AG04449 (cell line): Measurements from ENCODE around the gene RNASE12.

Experiments used
- CTCF ChIA-PET: fragments of 350-600 bp; formaldehyde crosslinking; extraction: SDS; loops from one replicate; lab custom pipeline; 2021; ENCODE audit warnings: antibody characterized with exemption; lab: Yijun Ruan, JAX
- POLR2A ChIA-PET: fragments of 400-600, 350-600 bp; formaldehyde crosslinking; extraction: SDS; loops from one replicate; lab custom pipeline; 2020; ENCODE audit warnings: antibody characterized with exemption, inconsistent platforms; lab: Yijun Ruan, JAX
- DNase-seq: peaks from one replicate; pipeline ENCODE4 v3.0.0-alpha.2; 2010; ENCODE audit warnings: low read depth, low spot score
- H3K4me3 ChIP-seq: 2 replicates; pipeline ENCODE4 v1.5.1; 2011; ENCODE audit warnings: low read depth, mild to moderate bottlenecking, control low read depth, low read length
- CTCF ChIP-seq: IDR thresholded peaks from one replicate; pipeline ENCODE4 v1.5.1; 2011; ENCODE audit warnings: mild to moderate bottlenecking, moderate library complexity, low read length, control low read depth, inconsistent platforms; ENCODE audit not compliant: insufficient read depth; ENCODE audit errors: missing control alignments

RNASE12 gene

GRCh38 chr14:20563971-20564370 lies 27.2 kb downstream of the RNASE12 start:
- DNase-seq: no peak
- POLR2A ChIA-PET: no interaction called here
- TF ChIP-seq CTCF: no peak
- CTCF ChIA-PET: interaction anchor here (1.1 kb wide), 1 partner anchor 13 kb away, joined by 3 read pairs; no protein-coding TSS in a partner anchor
- no peak overlapping the region for H3K4me3 ChIP-seq

GRCh38 chr14:20560961-20561360 lies 30.2 kb downstream of the RNASE12 start, which contains the start of gene RNASE9:
RNASE9 (minus strand) TSS chr14:20561047.
- no peak for TF ChIP-seq CTCF
- no peak for DNase-seq
- H3K4me3 ChIP-seq: no peak within 1 kb of the TSS
- POLR2A ChIA-PET: no interaction called here
- CTCF ChIA-PET: interaction anchor here (1.3 kb wide), 1 partner anchor 145 kb away, joined by 3 read pairs; no protein-coding TSS in a partner anchor

- POLR2A ChIA-PET: no interaction called here
- H3K4me3 ChIP-seq: no peak overlapping the region
- no peak for DNase-seq
- CTCF ChIA-PET: no interaction called here
- no peak for TF ChIP-seq CTCF
Measured at GRCh38 chr14:20559461-20559904, 31.7 kb downstream of the RNASE12 start.

GRCh38 chr14:20557212-20557542 lies 34.0 kb downstream of the RNASE12 start:
- no peak overlapping the region for H3K4me3 ChIP-seq
- POLR2A ChIA-PET: no interaction called here
- DNase-seq: no peak
- TF ChIP-seq CTCF: no peak
- CTCF ChIA-PET: no interaction called here

GRCh38 chr14:20556500-20557211 lies 34.5 kb downstream of the RNASE12 start:
- ChIA-PET POLR2A (no interaction called here), CTCF (no interaction called here)
- no peak for TF ChIP-seq CTCF
- no peak for DNase-seq
- no peak overlapping the region for H3K4me3 ChIP-seq

GRCh38 chr14:20555845-20556244 lies 35.3 kb downstream of the RNASE12 start:
- TF ChIP-seq CTCF: no peak
- no peak overlapping the region for H3K4me3 ChIP-seq
- POLR2A ChIA-PET: no interaction called here
- no peak for DNase-seq
- CTCF ChIA-PET: no interaction called here
